SK-MEL-5 (cell line): Measurements from ENCODE around the gene BLID. TPM values are rescaled to one million over a fixed set of nuclear protein-coding genes. Genes with fewer than 3 reads are reported as not detected.

Experiments
- DNase-seq: peaks from one replicate; pipeline ENCODE4 v3.0.0-alpha.2; 2016; ENCODE audit warnings: low read depth, low spot score
- in situ Hi-C: cut with HindIII; loops from 2 replicates; pipeline ENCODE4 v1.10.0; 2016; ENCODE audit warnings: low sequenced_read_pairs, high pct_unique_total_duplicates, low pct_unique_long_range_greater_than_20kb
- total RNA-seq: library from RNA; depleted of rRNA; stranded (reverse); fragments of >200 nt; shearing (Covaris generic); gene quantifications from 2 replicates; pipeline ENCODE4 v1.2.3, GENCODE V29; 2014

Gene BLID
- total RNA-seq, 1 experiment from 2014 or later = 0.26 TPM

DNA sequence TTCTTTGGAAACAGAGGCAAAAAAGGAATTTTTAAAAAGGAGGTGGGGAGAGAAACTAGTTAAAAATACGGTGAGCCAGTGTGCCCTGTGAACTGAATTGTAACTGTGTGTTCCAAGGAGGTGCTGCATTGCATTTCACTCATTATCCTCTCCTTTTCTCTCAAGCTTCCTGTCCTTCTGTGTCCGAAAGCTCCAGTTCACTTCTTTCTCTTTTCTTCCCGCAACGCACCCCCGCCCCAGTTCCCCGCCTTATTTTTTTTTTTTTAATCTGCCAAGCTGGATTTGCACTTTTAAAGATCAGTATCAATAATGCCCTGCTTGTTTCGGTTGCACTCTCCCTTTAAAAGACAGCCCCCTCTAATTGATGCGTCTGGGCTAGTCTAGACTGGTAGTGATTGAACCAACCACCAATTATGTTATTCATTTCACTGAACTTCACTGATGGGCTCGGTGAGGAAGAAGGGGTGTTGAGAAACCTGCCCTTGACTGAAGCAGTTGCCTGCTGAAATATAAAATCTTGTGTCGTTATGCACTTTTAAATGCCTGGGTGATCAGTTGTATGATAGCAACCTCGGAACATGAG, 18.5 kb downstream of the BLID start:
- DNase-seq = no peak
- in situ Hi-C loops = no loop called here

DNA sequence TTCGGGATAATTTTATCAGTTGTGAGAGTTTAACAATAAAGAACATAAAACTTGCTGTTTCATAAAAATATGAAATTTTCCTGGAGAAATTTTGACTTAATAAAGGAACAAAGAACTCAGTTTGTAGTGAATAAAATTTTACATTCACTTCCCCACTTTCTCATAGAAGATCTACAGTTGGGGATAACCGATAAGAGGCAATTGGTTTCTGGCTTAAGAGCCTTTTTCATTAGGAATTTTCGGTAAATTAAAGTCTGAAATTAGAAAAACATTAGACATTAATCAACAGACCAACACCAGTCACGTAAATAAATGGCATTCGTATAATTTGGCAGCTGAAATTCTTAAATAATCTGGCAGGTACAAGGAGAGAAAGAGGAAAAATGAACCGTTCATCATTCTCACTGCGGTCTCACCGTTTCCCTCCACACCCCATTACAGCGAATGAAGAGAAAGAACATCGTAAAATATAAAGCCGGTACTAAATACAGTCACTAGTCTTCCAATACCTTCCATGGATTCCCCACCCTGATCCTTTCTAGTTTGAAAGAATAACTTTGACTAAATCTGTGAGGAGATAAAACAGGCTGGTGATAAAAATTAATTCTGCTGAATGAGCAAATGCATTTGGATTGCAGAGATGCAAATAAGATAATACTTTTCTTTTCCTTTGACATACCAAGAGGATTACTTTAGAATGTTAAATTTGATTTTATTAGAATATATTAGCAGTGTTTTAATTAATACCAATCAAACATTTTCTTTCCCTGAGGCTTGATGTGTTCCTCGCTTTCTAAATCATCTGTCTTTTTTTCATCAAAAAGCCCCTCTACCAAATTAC, 19.5 kb downstream of the BLID start:
- no peak for DNase-seq
- in situ Hi-C loops = no loop called here

DNA sequence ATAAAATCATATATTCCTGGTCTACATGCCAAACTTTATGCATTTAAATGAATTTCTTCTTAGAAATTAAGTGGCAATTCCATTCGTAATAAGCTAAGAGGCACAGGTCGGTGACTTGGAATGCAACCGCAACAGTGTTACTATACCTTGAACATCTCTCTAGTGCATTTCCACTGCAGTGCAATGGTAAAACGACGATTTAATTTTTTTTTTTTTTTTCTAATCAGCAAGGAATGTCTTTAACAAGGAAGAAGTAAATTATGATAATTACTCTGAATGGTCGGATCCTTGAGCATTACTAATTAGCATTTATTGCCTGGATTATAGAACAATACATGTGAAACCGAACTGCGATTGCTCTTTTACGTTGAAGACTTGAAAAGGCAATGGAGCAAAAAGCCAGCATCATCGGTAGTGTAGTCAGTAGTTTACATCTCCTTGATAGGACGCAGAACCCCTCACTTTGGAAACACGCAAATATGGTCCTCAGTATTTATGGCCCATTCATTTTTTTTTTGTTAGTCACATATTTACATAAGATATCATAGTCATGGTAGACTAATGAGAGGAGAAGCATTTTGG, 20.2 kb downstream of the BLID start:
- in situ Hi-C loops = no loop called here
- no peak for DNase-seq

DNA sequence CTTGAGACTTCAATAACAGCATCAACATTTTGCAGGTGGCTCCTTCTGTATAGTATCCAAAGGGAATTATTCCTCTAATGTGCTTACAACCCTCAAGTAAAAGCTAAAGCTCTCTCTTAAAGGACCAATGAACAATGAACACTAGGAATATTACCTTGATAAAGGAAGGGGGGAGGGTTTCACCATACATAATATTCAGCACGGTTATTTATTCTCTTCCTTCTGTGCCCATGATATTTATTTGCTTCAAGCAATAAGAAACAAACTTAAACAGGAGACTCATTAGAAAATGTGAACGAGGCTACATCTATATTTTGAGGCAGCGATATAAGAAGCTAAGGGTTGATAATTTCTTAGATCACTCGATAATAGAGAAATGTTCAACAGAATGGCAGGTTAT, 21.2 kb downstream of the BLID start:
- no peak for DNase-seq
- in situ Hi-C loops = no loop called here

DNA sequence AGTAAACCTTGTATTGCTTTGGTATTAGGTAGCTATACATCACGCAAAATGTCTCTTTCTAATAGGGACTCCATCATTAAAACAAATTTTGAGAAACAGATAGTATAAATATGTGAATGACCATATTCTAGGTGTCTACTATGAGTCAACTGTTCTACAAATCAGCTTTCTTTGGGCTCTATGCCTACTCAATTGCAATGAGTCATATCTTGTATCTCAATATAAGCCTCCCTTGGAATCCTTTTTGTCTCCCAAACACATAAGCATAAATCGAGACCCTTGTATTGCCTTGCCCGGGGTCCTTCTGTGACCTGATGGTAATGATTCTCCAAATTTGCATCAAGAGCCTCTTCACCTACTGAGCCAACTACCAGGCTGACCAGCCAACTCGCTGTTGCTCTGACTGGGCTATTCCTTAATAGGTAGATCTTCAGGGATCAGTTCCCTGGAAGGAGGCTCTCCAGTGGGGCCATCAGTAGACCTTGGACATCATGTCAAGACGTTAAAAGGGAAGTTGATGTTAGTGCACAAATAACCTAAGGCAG, 22.2 kb downstream of the BLID start:
- DNase-seq = no peak
- in situ Hi-C loops = no loop called here

DNA sequence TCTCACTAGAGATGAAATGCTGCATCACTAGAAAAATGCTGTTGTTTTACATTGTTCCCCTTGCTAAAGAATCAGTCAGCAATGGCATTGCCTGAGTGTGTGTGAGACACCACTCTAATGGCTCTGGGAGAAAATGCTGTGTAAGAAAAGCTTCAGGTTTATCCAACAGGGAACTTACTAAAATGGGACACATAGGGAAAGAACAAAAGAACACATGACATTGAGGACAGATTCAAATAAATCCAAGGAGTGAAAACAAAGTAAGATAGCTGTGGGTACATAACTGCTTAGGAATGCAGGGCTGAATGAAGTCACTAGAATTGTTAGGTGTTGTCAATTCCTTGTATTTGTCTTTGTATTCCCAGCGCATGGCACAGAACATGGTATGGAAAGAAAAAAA, 24.2 kb downstream of the BLID start:
- in situ Hi-C loops = no loop called here
- no peak for DNase-seq

DNA sequence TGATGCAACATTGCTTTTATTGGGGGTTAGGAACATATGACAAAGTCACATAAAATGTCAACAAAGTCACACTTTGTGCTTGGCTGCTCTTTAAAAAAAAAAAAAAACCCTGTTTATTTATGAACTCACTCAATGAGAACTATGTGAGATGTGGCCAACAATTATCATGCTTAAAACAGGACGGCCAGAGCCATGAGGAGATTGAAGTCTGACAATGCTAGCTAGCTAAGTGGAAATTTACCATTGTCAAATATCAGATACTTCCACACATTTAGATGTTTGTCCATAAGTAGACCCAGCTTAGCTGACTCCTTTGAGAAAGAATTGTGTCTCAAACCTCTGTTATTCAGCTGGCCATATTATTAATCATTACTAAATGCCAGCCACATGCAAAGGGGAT, 26.9 kb downstream of the BLID start:
- in situ Hi-C loops = no loop called here
- DNase-seq = no peak

DNA sequence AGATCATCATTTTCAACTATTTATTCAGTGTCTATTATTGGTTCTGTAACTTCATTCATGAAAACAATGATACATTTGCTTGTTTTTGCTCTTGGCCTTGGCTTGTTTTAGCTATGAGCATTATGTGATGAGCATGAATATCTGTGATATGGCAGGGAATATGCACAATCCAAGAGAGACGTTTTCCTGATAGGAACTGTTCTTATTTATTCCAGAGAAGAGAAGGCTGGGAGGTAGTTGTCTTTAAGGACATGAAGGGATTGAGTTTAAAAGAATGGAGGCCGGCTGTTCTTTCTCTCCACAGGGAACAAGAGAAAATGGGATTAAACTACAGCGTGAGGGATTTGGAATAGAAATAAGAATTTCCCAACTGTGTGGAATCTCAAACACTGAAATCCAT, 30.3 kb downstream of the BLID start:
- DNase-seq = no peak
- in situ Hi-C loops = no loop called here

DNA sequence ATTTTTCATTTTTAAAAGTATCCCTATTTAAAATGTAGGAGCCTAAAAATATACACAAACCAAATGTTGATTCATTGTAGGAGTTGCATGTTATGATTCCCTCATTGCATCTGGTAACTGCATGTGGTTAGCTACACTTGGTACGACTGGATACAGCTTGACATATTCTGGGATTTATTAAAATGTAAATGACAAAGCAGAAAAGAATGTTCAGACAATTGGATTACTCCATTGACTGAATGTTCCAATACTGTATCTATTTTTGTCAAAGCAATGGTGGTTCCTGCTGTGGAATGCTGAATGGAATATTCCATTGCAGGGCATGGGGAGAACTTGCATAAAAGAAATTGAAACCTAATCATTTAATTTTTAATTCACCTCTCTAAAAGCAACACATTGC, 30.8 kb downstream of the BLID start:
- in situ Hi-C loops = no loop called here

DNA sequence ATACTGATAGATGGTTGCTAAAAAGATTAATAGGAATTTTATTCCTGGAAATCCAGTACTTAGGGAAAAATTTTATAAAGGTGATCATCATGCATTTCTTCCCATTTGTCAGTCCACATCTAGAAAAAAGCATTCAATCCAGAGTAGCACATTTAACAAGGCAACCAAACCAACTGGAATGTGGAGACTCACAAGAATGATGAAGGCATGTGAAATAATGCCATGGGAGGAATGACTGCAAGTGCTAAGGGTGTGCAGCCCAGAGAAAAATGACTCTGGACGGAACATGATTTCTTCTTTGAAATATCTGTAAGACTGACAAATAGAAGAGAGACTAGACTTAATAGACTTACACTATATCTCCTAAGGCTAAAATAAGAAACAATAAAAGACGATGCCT, 33.8 kb downstream of the BLID start:
- no peak for DNase-seq
- in situ Hi-C loops = no loop called here

More for the DNA sequence above, 30.8 kb downstream of the BLID start:
- no peak for DNase-seq

DNA sequence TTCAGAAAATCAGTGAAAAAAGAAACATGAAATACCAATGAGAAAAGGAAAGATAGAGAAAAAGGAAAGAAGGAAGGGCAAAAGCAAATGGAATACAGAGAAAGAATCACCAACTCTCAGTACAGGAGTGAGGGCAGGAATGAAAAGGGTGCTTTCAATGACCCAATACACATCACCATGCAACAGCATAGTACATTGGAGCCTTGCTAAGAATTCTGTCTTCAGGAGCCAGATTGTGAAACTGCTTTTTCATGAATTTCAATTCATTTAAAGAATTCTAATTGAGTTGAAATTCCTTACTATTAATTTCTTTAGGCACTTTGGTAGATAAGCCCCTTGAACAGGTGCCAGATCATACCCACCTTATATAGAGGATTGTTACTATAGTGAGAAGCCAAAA, 34.9 kb downstream of the BLID start:
- in situ Hi-C loops = no loop called here
- DNase-seq = no peak

DNA sequence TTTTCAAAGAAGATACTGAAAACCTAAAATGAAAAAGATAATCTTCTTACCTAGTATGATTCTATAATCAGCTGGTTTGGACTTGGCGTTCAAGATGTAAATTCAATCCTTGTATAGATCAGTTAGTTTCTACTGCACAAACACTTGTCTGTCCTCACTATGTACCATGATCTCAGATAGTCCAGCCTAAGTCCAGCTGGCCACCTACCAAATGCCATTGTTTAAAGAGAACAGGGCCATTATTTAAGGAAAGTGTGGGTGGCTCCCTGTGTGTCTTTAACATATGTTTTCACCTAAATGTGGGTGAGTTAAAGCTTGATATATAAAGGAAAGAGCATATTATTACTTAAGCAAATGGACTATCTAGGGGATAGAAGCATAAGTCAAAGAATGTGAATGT, 38.6 kb downstream of the BLID start:
- in situ Hi-C loops = no loop called here
- DNase-seq = no peak

DNA sequence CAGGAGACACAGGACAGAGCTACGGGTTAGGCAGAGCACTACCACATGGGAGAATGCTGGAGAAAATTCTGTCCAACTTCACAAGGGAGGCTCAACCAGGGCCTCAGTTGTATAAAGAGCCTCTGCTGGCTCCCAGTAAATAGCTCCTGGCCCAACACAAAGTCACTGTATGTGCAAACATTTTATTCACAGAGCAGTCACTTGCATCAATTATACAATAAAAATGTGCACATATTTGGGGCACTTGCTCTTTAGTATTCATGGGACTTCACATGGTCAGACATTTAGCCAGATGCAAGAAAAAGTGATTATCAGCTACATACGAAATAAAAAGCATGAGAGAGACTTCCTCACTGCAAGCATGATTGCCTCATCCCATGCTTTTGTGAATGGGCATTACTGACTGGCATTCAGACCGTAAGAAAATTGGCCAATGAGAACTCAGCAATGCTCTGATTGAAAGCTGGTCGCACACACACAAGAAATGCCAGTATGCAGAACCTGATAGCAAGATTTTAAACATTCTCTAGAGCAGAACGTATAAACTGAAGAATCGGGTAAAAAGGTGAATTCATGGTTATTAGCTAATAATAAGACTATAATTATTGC, 39.4 kb downstream of the BLID start:
- in situ Hi-C loops = no loop called here
- DNase-seq = no peak

DNA sequence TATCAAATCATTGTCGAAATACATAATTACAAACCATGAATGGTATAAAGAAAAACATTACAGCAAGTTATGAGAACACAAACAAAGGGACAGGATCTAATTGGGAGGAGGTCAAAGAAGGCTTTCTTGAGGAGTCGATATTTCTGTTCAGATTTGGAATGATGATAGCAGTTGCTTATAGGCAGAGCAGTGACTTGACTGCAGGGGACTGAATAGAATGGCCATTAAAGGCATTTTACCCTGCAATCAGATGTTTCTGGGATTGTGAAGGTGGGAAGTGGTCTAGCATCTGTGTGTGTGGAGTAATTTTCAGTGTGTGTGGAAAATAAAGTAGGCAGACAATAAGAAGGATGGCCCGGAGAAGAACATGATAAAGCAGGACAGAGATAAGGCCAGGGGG, 41.0 kb downstream of the BLID start:
- DNase-seq = no peak
- in situ Hi-C loops = no loop called here

DNA sequence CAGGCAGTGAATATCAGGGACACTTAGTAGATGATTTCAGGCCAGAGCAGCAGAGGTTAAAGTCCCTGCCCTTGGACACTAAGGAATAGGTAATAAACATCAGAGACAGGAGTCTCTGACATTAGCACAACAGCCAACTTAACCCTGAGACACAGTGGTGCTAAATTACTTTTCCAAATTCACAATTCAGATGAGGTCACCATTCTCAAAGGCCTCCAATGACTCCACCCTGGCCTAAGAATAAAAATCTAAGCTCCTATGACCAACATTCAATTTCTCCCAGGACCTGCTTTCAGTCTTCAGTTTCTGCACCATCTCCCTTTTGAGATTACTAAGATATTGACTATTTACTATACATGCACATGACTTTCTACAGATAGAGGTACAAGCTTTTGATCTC, 42.0 kb downstream of the BLID start:
- in situ Hi-C loops = no loop called here
- DNase-seq = no peak

DNA sequence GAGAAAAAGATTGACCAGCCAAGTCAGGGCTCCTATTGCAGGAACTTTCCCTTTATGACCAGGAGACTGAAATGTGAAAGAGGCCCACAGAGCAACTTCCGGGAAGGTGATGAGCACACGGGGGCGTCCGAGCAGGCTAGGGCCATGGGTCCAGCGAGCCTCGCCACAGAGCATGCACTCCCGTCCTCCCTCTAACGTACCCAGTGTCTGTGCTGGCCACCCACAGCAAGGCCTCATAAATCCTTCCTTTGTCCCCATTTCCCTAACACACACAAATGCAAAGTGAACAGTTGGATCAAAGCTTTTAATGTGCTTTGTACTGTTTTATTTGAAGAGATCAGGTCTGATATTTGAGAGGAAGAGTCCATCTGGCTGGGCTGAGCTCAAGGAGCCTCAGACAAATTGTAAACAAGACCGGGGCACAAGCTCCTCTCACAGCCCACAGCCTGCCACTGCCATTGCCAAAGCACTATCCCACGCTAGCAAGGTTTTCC, 44.3 kb downstream of the BLID start:
- DNase-seq = no peak
- in situ Hi-C loops = no loop called here

DNA sequence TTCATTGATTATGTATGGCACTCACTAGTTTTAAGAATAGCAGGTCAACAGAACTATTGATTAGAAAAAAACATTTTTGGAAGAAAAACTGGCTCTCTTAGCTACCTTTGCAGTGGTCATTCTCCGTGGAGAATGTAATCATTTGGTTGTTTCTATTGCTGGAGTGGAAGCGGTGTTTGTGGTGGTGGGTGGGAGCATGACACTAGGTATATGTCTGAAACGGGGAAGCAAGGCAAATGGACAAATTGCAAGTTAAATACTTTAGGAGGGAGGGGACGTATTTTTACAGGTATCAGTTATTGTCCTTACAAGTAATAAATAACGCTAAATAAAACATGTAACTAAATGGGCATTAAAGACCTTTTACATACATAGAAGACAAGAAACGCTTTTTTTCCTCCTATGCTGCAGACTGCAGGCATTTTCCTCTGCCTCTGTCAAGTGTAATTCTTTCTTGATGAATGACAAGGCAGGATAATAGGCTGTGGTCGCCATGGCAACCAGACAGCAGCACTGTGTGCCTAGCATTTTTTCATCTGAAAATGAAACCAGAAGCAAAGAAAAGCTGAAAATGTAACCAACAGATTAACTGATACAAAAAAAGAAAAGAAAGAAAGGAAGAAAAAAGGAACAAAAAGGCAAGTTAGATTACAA, 46.2 kb downstream of the BLID start:
- DNase-seq = no peak
- in situ Hi-C loops = no loop called here

DNA sequence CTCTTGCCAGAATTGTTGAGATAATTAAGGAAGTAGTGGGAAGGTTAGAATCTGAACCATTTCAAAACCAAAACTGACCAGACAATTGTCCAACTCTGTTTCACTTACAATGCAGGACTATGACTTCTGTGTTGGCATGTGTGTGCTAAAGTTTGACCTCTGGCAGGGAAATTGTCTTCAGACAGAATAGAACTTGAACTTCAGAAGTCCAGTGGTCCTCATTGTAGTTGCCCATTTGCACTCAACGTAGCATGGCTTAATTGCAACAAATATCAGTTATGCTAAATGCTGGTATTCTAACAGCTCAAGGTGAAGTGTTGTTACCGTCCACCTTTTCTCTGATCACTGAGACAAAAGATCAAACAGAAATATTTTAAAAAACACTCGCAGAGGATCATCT, 47.2 kb downstream of the BLID start:
- no peak for DNase-seq
- in situ Hi-C loops = no loop called here
